Measurements from ENCODE around the gene STPG4.
"Not testable (repeated sequence)": the region's sequence is repeated elsewhere in the genome, so short reads cannot be mapped to it uniquely, and the experiment has no call there.

STPG4 gene

DNA sequence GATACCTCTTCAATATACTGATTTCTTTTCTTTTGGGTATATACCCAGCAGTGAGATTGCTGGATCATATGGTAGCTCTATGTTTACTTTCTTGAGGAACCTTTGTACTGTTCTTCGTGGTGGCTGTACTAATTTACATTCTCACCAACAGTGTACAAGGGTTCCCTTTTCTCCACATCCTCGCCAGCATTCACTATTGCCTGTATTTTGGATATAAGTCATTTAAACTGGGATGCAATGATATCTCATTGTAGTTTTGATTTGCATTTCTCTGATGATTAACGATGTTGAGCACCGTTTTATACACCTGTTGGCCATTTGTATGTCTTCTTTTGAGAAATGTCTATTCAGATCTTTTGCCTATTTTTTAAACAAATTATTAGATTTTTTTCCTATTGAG is 30.4 kb downstream of the STPG4 start:
- FAIRE-seq = not testable (repeated sequence)

DNA sequence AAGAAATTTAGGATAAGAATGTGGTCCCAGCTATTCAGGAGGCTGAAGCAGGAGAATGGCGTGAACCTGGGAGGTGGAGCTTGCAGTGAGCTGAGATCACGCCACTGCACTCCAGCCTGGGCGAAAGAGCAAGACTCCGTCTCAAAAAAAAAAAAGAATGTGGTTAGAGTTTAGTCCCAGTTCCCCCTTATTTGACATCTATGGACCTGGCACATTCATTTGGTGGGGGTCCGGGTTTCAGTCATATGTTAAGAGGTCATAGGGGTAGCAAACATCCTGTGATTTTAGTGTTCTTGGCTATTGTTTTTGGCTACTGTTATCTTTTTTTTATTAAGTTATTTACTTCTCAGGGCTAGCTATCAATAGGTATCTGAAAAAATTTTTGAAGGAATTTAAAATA is 34.7 kb downstream of the STPG4 start:
- not testable (repeated sequence) for FAIRE-seq

DNA sequence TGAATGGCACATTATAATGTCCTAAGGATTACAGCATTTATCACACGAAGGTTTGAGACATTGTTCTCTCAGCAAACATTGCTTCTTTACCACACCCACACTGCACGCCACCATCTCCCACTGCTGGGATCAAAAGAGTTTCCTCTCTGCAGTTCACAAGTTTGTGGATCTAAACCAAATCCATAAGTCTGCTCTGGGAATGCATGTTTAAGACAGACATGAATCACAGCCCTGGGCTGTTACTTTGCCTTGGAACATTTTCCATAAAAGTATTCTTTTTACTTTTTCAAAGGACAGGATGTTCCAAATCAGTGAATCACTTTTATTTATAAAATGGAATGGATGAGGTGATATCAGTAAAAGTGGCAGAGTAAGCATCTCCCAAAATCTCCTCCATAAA is 36.1 kb downstream of the STPG4 start:
- no peak for FAIRE-seq

DNA sequence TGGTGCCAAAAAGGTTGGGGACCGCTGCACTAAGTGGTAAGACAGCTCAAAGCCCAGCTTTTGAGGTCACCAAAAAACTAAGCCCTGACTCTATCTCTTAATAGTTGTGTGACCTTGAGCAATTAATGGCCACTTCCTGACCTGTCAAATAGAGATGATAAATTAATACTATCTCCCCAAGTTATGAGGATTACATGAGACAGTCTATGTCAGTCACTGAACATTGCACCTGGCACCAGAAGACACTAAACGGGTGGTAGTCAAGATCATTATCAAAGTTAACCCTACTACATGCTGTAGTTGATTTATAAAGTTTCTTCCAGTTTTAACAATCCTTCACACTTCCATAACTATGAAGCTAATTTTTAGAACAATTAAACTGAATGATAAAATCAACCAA is 36.5 kb downstream of the STPG4 start:
- no peak for FAIRE-seq

DNA sequence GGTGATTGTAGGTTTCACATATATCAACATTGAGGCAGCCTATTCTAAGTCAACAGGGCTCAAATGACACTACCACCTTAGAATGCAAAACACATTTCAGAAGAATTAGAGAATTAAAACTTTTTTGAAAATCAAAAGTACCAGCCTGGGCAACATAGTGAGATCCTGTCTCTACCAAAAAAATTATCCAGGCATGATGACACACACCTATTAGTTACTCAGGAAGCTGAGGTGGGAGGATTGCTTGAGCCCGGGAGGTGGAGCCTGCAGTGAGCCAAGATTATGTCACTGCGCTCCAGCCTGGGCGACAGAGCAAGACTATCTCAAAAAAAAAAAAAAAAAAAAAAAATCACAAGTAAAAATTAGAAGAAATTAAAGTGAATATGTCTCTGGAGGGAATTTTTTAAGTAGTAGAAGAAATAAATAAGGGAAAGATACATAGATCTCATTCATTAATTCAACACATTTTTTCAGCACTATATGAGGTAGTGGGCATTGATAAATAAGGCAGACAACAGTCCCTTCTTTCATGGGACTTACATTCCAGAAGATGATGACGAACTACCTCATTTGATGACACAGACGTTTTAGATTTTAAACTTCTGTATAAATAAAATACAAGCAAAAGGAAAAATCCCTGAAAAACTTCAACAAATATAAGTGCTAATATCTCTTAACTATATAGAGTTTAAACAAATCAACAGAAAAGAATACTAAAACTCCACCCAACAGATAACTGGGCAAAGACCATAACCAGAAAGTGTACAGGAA is 42.3 kb downstream of the STPG4 start:
- no peak for FAIRE-seq

DNA sequence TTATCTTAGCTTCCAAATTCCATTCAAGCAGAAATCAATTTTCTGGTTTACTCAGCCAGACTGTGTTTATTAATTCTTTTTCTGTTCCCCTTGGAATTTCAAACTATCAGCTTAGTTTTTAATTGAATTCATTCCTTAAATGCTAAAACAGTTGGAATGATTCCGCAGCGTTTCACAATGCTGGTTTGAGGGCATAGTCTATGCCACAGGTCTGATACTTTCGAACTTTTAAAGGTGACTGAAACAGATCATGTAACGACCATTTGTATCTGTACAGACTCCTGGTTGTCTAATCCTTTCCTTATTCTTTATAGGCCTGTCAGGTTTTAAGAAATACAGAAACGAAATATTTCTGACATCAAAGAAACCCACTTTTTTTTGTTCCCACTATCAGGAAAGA is 45.4 kb downstream of the STPG4 start:
- FAIRE-seq = no peak

DNA sequence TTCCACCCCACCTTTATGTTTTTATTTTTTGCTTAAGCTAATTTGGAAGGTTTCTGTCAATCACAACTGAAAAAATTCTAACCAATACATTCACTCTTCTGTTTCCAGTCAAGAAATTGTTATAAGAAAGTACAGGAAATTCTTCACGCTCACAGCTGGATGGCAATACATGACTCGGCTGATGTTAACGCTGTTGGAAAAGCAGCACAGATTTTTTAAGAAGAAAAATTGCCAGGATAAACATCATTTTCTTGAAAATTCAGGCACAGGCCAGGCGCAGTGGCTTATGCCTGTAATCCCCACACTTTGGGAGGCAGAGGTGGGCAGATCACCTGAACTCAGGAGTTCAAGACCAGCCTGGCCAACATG is 46.1 kb downstream of the STPG4 start:
- FAIRE-seq = no peak

DNA sequence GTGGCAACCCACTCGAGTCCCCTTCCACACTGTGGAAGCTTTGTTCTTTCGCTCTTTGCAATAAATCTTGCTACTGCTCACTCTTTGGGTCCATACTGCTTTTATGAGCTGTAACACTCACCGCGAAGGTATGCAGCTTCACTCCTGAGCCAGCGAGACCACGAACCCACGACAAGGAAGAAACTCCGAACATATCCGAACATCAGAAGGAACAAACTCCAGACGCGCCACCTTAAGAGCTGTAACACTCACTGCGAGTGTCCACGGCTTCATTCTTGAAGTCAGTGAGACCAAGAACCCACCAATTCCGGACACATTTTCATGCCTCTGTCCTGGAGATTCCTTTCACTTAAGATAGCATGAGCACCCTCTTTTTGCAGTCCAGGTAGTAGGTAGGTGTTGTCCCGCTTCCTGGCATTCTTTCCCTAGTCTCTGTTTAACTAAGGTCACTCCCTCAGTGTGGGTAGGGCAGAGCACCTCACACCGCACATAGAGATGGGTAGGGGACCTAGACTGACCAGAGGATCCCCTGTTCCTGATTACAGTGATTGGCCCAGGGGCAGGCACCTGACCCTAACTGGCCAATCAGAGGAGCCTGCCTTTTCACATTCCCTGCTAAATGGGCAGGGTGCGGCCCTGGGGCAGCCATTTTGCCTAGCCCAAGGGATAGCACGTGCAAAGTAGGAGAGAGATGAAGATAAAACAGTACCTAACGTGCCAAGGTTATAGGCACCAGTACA is 46.7 kb downstream of the STPG4 start:
- FAIRE-seq = not testable (repeated sequence)

DNA sequence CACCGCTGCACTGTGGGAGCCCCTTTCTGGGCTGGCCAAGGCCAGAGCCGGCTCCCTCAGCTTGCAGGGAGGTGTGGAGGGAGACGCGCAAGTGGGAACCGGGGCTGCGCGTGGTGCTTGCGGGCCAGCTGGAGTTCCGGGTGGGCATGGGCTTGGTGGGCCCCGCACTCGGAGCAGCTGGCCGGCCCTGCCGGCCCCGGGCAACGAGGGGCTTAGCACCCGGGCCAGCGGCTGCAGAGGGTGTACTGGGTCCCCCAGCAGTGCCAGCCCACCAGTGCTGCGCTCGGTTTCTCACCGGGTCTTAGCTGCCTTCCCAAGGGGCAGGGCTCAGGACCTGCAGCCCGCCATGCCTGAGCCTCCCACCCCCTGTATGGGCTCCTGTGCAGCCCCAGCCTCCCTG is 47.9 kb downstream of the STPG4 start:
- FAIRE-seq = not testable (repeated sequence)

DNA sequence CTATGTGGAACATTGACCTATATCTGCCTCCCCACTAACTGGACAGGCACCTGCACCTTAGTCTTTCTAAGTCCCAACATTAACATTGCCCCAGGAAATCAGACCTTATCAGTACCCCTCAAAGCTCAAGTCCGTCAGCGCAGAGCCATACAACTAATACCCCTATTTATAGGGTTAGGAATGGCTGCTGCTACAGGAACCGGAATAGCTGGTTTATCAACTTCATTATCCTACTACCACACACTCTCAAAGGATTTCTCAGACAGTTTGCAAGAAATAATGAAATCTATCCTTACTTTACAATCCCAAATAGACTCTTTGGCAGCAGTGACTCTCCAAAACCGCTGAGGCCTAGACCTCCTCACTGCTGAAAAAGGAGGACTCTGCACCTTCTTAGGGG is 48.9 kb downstream of the STPG4 start:
- not testable (repeated sequence) for FAIRE-seq

DNA sequence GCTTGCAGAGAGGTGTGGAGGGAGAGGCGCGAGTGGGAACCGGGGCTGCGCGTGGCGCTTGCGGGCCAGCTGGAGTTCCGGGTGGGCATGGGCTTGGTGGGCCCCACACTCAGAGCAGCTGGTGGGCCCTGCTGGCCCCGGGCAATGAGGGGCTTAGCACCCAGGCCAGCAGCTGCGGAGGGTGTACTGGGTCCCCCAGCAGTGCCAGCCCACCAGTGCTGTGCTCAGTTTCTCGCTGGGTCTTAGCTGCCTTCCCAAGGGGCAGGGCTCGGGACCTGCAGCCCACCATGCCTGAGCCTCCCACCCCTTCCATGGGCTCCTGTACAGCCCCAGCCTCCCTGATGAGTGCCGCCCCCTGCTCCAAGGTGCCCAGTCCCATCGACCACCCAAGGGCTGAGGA is 55.4 kb downstream of the STPG4 start:
- not testable (repeated sequence) for FAIRE-seq

DNA sequence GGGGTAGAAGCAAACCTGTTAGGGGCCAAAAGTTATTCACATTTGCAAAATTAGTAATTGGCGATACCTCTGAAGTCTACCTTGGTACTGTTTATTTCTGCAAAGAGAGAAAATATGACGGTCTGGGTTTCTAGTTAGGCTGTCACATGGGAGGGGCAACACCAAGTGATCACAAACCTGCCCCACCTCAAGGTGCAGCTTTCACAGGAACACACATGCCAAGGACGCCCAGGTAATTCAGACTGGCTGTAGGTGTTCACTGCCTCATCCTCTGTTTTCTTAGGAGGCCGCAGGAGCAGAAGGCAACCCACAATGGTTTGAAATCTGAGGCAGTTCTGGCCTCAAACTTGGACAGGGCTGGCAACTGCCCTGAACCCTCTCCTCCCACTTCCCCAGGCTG is 56.2 kb downstream of the STPG4 start:
- no peak for FAIRE-seq

DNA sequence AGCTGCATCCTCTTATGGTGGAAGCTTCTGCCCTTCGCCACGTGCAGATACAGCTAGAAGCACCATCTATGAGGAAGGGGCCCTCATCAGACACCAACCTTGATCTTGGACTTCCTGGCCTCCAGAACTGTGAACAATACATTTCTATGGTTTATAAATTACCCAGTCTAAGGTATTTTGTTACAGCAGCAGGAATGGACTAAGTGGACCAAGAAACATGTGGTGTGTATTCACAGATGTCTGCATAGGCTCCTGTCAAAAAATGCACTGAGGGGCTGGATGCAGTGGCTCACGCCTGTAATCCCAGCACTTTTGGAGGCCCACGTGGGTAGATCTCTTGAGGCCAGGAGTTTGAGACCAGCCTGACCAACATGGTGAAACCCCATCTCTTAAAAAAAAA is 57.5 kb downstream of the STPG4 start:
- FAIRE-seq = no peak

DNA sequence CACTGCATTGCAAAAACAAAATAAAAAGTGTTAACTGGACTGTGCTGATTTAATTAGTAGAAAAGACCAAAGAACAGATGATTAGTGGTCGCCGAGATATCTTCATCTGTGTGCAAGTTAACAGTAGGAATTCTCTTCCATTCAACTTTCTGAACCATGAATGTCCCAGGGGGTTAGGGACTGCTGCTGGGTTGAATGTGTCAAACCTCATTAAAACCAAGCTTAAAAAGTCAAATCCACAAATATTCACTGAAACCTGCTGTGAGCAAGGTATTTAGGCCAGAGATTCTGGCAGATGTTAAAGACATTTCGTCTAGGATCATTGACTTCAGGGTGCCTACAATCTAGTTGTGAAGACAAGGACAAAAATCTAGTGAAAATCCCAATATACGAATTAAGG is 58.7 kb downstream of the STPG4 start:
- FAIRE-seq = no peak

DNA sequence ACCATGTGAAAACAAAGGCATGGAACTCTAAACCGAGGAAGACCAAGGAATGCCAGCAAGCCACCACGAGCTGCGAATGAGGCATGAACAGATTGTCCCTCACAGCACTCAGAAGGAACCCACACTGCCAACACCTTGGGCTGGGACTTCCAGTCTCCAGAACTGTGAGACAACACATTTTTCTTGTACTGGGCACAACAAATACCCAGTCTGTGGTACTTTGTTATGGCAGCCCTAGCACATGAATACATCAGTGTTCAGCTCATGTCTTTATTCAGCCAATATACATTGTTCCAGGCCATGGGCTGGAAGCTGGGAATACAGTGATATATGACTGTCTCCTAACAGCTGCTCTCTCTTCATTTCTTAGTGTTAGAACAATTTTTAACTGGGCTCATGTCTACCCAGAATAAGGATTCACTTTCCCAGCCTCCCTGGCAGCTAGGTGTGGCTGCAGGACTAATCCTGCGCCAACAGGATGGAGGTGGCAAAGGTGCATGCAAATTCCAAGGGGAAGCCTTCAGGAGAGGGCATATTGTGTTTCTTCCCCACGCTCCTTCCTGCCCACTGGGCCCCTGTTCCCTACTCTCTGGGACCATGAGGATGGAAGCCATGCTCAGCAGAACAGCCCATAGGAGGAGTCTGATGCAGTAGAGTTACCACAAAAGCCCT is 59.6 kb downstream of the STPG4 start:
- no peak for FAIRE-seq

DNA sequence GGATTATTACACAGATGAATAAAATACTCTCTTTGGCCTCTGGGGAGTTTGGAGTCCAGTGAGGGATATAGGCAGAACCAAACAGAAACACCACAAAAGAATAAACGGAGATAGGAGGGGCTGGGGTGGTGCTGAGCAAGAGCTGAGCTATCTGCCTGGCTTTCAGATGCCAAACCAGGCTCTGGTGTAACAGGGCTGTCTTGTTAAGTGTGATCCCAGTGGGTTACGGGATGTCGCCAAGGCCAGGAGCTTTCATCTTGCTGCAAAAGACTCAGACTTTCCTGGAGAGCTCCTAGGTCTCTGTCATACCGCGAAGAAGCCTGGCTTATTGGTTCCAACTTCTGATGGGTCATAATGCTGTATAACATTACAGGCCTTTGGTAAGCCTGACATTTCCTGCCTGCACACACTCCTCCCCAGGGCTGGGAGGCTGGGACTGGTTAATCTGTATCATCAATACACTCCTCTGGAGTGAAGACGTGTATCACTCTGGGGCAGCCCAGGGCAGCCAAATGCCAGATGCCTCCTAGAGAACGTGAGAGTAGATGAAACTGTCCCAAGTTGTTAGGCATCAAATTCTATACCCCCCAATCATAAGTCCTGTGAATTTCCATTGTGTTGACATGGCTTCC is 60.5 kb downstream of the STPG4 start:
- FAIRE-seq = no peak

DNA sequence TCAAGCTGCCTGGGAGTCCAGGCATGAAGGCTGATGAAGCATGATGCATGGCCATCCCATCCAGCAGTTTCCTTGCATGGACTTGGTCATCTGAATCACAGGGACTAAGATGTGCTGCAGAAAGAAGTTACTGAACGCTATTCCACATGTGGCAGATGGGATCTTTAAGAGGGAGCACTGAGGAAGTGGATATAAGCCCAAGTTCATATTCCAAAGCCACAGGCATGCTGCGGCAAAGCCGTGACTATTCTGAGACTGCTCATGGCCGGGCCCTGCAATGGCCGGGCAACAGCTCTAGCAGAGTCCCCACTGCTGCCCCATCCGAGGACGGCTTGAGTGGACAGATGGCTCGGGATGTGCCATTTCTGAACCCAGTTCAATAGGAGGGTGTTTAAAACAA is 61.5 kb downstream of the STPG4 start:
- no peak for FAIRE-seq

DNA sequence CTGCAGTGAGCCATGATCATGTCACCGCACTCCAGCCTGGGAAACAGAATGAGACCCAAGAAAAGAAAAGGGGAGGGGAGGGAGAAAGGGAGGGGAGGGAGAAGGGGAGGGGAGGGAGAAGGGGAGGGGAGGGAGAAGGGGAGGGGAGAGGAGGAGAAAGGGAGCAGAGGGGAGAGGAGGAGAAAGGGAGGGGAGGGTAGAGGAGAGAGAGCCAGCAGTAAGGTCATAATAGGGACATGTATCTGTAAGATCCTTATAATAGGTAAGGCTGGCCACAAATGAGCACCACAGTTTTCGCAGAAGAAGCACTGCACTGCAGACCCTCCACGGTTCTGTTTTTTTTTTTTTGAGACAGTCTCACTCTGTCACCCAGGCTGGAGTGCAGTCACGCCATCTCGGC is 62.6 kb downstream of the STPG4 start:
- no peak for FAIRE-seq

DNA sequence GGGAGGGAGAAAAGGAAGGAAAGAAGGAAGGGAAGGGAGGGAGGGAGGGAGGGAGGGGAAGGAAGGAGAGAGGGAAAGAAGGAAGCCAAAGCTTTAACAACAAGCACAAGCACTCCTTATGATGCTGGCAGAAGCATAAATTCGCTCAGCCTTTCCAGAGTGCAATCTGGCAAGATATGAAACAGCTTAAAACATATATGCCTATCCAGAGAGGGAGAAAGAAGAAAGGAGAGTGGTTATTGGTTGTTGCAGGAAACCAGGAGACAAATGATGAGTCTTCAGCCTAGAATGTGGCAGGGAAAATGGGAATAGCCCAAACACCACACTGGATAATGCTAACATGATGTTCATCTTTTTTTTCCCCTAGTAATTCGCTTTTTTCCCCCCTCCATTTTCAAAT is 64.0 kb downstream of the STPG4 start:
- no peak for FAIRE-seq

DNA sequence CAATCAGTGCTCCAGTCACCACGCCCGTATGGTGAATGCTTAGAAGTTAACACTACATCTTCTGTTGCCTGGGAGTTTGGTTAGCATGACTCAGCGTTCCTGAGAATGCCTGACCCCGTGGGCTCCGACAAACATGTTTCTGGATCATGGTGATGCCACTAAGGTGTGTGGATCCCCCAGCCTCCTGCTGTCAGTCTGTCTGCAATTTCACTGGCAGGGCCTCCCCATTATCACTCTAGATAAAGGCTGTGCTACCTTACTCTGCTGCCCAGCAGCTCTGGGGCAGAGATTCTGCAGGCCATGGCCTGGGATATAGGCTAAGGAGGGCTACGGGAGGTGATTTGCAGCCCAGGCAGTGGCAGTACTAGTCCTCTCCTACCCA is 66.0 kb downstream of the STPG4 start:
- FAIRE-seq = no peak

DNA sequence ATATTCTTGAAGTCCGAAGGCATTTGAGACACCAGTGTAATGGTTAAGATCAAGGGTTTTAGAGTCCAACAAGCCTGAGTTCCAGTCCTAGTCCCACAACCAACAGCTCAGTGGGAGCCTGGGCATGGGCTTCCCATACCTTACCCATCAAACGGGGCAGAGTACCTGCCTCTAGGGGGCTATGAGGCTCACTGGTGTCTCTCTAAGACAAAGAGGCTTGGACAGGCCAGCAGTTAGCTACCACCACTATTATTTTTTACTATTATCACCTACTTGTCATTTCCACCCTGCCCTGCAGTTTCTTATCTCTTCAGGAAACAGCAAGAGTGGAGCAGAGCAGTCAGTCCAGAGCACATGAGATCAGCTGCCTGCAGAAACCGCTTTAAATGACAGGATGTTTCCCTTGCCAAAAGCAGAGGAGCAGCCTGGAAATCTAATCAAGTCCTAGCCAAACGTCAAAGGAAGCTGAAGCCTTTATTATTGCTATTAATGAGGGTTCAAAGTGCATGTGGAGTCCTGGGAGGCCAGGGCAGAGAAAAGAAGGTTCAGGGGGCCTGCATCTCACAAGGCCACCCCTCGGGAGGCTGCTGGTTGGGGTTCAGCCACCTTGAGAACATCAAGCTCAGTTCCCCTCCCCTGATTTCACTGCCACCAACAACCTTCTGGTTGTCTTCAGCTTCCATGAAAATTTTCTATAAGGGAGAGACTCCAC is 66.6 kb downstream of the STPG4 start:
- FAIRE-seq = no peak

DNA sequence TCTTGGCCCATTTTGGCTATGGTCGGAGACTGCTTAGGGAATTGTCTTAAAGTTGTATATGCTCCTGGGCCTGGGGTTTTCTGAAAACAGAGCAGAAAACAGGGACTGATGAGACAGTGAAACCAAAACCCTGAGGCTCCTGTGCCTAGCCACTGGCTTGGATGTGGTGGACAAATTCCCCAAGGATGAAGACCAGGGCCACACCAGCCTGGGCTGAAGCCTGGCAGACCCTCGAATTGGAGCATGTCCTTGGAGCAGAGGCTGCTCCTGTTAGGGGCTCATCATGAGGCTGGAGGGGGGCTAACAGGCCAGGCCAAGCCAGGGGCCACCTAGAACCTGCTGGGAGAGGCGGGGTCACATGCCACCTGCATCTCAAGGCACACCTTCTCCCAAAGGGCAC is 68.1 kb downstream of the STPG4 start:
- FAIRE-seq = no peak

DNA sequence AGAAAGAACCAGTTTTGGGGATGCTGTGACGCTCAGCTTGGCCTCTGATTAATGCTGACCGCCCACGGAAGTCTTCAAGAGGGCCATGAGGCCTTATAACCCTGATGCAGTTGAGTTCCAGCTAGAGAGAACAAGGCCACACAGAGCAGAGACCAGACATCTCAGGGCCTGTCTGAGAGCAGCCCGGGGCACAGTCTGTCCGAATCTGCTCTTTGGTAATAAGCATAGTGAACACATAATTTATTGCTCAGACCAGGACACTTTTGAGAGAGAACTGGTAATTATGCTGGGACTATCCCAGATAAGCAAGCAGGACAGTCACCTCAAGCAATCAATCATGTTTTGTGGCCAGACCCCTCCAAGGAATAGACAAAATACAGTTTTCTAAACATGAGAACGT is 68.5 kb downstream of the STPG4 start:
- FAIRE-seq = no peak
